Inflammatory macrophage treated with lipopolysaccharide for 4 hours (primary cell): ENCODE measurements around the gene ANKRD2.
"Not testable (repeated sequence)": the region's sequence is repeated elsewhere in the genome, so short reads cannot be mapped to it uniquely, and the experiment has no call there.

Source experiments
- DNase-seq: peaks from one replicate; pipeline ENCODE4 v3.0.0-alpha.2; 2020

Gene ANKRD2

GRCh38 chr10:97572214-97572989, at the start of gene ANKRD2:
ANKRD2 (plus strand) TSS chr10:97572779; CDS start chr10:97572789, 10 bp downstream.
- peak; percentile 70 for DNase-seq

GRCh38 chr10:97522937-97523336, 49.6 kb upstream of the ANKRD2 start:
- no peak for DNase-seq

- peak; percentile 19 for DNase-seq
These were observed 47.5 kb upstream of the ANKRD2 start for GRCh38 chr10:97525086-97525485.

- no peak for DNase-seq
These were observed 46.9 kb upstream of the ANKRD2 start for GRCh38 chr10:97525683-97526110.

- DNase-seq, result not testable (repeated sequence)
These were observed 43.7 kb upstream of the ANKRD2 start for GRCh38 chr10:97528876-97529275.

GRCh38 chr10:97529685-97530465, 42.7 kb upstream of the ANKRD2 start:
- no peak for DNase-seq

GRCh38 chr10:97531401-97531986, 41.1 kb upstream of the ANKRD2 start:
- no peak for DNase-seq

GRCh38 chr10:97532935-97533671, 39.5 kb upstream of the ANKRD2 start:
- DNase-seq, result no peak

- DNase-seq, result no peak
These were observed 38.7 kb upstream of the ANKRD2 start for GRCh38 chr10:97533888-97534287.

GRCh38 chr10:97534746-97535367, 37.7 kb upstream of the ANKRD2 start:
- peak; percentile 51 for DNase-seq

- no peak for DNase-seq
These were observed 35.3 kb upstream of the ANKRD2 start for GRCh38 chr10:97537186-97537869.

- DNase-seq, result no peak
These were observed 34.2 kb upstream of the ANKRD2 start for GRCh38 chr10:97538411-97538810.

GRCh38 chr10:97538839-97539238, 33.7 kb upstream of the ANKRD2 start:
- DNase-seq, result no peak

GRCh38 chr10:97539523-97540200, 32.9 kb upstream of the ANKRD2 start:
- no peak for DNase-seq

- DNase-seq, result peak; percentile 26
These were observed 31.7 kb upstream of the ANKRD2 start for GRCh38 chr10:97540669-97541500.

GRCh38 chr10:97542169-97543024, 30.2 kb upstream of the ANKRD2 start:
- DNase-seq, result peak; percentile 87

- DNase-seq, result peak; percentile 93
These were observed 29.5 kb upstream of the ANKRD2 start for GRCh38 chr10:97543025-97543546.

GRCh38 chr10:97546456-97547270, 25.9 kb upstream of the ANKRD2 start:
- no peak for DNase-seq
